ENCODE measurements around the gene ISCA2. TPM values are rescaled to one million over a fixed set of nuclear protein-coding genes. Genes with fewer than 3 reads are reported as not detected.

Gene ISCA2
- total and polyA plus RNA-seq, 2 donors (not counting 3 experiments of a cell fraction or from before 2014, with no cell fraction given) = 22.6 to 25.7 TPM

- no peak overlapping the region for H2AFZ ChIP-seq (ENCODE audit: low read depth, low read length)
- H3K9me3 ChIP-seq (replicated peaks; ENCODE audit: control insufficient read depth, insufficient read depth, low read length) = no peaks in the 10 kb centered on the region
- no peak overlapping the region for H3K9ac ChIP-seq (replicated peaks; ENCODE audit: extremely low read depth, insufficient read depth, low read length)
- no peaks in the 10 kb centered on the region for H3K4me1 ChIP-seq (ENCODE audit: control insufficient read depth, extremely low read depth, insufficient read depth, low read length)
- no peaks in the 10 kb centered on the region for H3K9me1 ChIP-seq (replicated peaks; ENCODE audit: control insufficient read depth, extremely low read depth, insufficient read depth, low read length)
- H4K20me1 ChIP-seq (replicated peaks; ENCODE audit: control insufficient read depth, extremely low read depth, insufficient read depth, low read length) = no peaks in the 10 kb centered on the region
- ChIA-PET POLR2A (no interaction called here), CTCF (no interaction called here)
- intact Hi-C loops (cut with micrococcal nuclease) = no loop called here
- no peak for FAIRE-seq
- no peak overlapping the region for H3K4me3 ChIP-seq (replicated peaks in 1 of 3; ENCODE audit: insufficient read depth in 1 of 3, low read depth in 1 of 3, low read length in 3 of 3)
- H3K36me3 ChIP-seq (ENCODE audit: control insufficient read depth in 2 of 2, extremely low read depth in 1 of 2, insufficient read depth in 2 of 2, low read length in 2 of 2) = peaks cover 40 to 81% of the 10 kb centered on the region in 2 experiments
- no peak overlapping the region for H3K4me2 ChIP-seq (ENCODE audit: insufficient read depth, low read length)
- no peaks in the 10 kb centered on the region for H3K27me3 ChIP-seq (ENCODE audit: control insufficient read depth in 2 of 2, insufficient read depth in 2 of 2, low read length in 2 of 2)
- H3K27ac ChIP-seq (ENCODE audit: insufficient read depth, low read depth, low read length) = no peak overlapping the region
- no TSS peak for BruUV-seq (replicated peaks)
- H3K79me2 ChIP-seq (ENCODE audit: control insufficient read depth, insufficient read depth, low read length) = no peaks in the 10 kb centered on the region
- DNase-seq (ENCODE audit: low read depth, low spot score) = no peak
- TF ChIP-seq POLR2AphosphoS5 (IDR thresholded peaks at IDR 0.05; ENCODE audit: insufficient read depth, low read depth, low read length) = no peak
- no peak for TF ChIP-seq MAX (IDR thresholded peaks at IDR 0.05; ENCODE audit: insufficient read depth, insufficient read length)
- TF ChIP-seq MYC (IDR thresholded peaks at IDR 0.05; ENCODE audit: low read depth, low read length) = no peak
- no peak for TF ChIP-seq GATA2 (IDR thresholded peaks at IDR 0.05; ENCODE audit: insufficient read depth, insufficient read length, low read depth, low read length)
- no peak for TF ChIP-seq FOS (IDR thresholded peaks at IDR 0.05; ENCODE audit: borderline replicate concordance, insufficient read depth, low read length)
- TF ChIP-seq CTCF (IDR thresholded peaks at IDR 0.05; ENCODE audit: extremely low read depth in 1 of 2, insufficient read depth in 1 of 2, low read depth in 1 of 2, low read length in 2 of 2) = no peak
- no peak for TF ChIP-seq POLR2A (IDR thresholded peaks at IDR 0.05; ENCODE audit: low read depth, low read length)
- TF ChIP-seq EZH2 (IDR thresholded peaks at IDR 0.05; ENCODE audit: borderline replicate concordance, low read depth, low read length, severe bottlenecking) = no peak
- no peak for TF ChIP-seq JUN (IDR thresholded peaks at IDR 0.05; ENCODE audit: borderline replicate concordance, insufficient read depth, insufficient read length, low read depth)
- dilution Hi-C loops (cut with MboI; ENCODE audit: extremely low pct_ligation_motif_present, low sequenced_read_pairs) = no loop called here
Observed at GRCh38 chr14:74506411-74506851, 12.9 kb downstream of the ISCA2 start.
